Neural crest cell (in vitro differentiated cells): ENCODE results near the gene INTS2. TPM values are rescaled to one million over a fixed set of nuclear protein-coding genes. Genes with fewer than 3 reads are reported as not detected.

ENCODE experiments used
- DNase-seq: peaks from one replicate; pipeline ENCODE4 v3.0.0; 2021; ENCODE audit warnings: low read depth, mixed read lengths, low spot score
- H3K27ac Mint-ChIP-seq: one replicate; pipeline ENCODE4 v1.8.0; 2021; ENCODE audit warnings: mild to moderate bottlenecking, mixed read lengths; ENCODE audit not compliant: unreplicated experiment
- H3K27me3 Mint-ChIP-seq: 2 replicates; pipeline ENCODE4 v1.8.0; 2021; ENCODE audit warnings: low read depth, mild to moderate bottlenecking, mixed read lengths
- H3K36me3 Mint-ChIP-seq: 2 replicates; pipeline ENCODE4 v1.8.0; 2021; ENCODE audit warnings: low read depth, mild to moderate bottlenecking, mixed read lengths
- H3K4me1 Mint-ChIP-seq: 2 replicates; pipeline ENCODE4 v1.8.0; 2021; ENCODE audit warnings: mixed read lengths
- H3K4me3 Mint-ChIP-seq: one replicate; pipeline ENCODE4 v1.8.0; 2021; ENCODE audit warnings: mild to moderate bottlenecking, mixed read lengths
- H3K9me3 Mint-ChIP-seq: 2 replicates; pipeline ENCODE4 v1.8.0; 2021; ENCODE audit warnings: mixed read lengths
- total RNA-seq: library from RNA; stranded (reverse); gene quantifications from 2 replicates; pipeline ENCODE4 v1.2.1, GENCODE V29; 2021
- TF ChIP-seq, protein P1 (sequence below): fragments of 200-600 bp; sonication (generic); conservative IDR thresholded peaks from 2 replicates; pipeline ENCODE4 v1.5.0; 2021; ENCODE audit warnings: antibody characterized with exemption, mild to moderate bottlenecking

Gene INTS2
- total RNA-seq, 1 donor from 2014 or later: 25.4 TPM

DNA sequence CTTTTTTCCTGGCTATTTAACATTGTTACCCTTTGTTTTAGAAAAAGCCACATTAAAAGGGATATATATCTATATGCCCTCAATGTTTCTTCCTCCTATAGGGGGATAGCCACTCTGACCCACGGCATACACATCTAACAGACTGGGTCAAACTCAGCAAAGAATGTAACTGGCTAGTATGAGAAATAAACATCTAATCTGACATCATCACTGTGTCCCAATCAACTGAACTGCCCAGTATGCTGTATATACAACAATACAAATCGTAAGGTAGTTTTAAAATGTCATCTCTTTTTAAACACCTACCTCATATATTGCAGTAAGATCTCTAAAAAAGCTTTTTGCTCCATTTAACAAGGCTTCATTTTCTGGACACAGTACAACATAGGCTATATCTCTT, 39.9 kb upstream of the INTS2 start:
- TF ChIP-seq, protein P1, sequence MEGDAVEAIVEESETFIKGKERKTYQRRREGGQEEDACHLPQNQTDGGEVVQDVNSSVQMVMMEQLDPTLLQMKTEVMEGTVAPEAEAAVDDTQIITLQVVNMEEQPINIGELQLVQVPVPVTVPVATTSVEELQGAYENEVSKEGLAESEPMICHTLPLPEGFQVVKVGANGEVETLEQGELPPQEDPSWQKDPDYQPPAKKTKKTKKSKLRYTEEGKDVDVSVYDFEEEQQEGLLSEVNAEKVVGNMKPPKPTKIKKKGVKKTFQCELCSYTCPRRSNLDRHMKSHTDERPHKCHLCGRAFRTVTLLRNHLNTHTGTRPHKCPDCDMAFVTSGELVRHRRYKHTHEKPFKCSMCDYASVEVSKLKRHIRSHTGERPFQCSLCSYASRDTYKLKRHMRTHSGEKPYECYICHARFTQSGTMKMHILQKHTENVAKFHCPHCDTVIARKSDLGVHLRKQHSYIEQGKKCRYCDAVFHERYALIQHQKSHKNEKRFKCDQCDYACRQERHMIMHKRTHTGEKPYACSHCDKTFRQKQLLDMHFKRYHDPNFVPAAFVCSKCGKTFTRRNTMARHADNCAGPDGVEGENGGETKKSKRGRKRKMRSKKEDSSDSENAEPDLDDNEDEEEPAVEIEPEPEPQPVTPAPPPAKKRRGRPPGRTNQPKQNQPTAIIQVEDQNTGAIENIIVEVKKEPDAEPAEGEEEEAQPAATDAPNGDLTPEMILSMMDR: no peak
- Mint-ChIP-seq H3K36me3 (peaks cover 13% of the 10 kb centered on the region), H3K27me3 (no peaks in the 10 kb centered on the region), H3K4me1 (no peaks in the 10 kb centered on the region), H3K9me3 (no peaks in the 10 kb centered on the region), H3K27ac (no peak overlapping the region), H3K4me3 (no peak overlapping the region)
- DNase-seq: no peak

DNA sequence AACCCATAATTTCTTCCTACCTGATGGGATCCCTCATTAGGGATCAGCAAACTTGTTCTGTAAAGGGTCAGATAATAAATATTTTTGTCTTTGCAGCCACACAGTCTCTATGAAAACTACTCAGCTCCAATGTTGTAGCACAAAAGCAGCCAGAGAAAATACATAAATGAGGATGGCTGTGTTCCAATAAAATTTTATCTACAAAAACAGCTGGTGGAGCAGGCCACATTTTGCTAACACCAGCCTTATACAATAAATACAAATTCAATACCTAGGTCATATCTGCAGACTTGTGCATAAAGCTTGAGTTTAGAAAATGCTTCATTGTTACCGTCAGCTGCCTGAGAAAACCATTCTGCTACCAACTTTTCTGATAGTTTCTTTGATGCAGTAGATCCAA, 38.4 kb upstream of the INTS2 start:
- Mint-ChIP-seq H3K4me1 (no peaks in the 10 kb centered on the region), H3K4me3 (no peak overlapping the region), H3K27ac (no peak overlapping the region), H3K9me3 (no peaks in the 10 kb centered on the region), H3K27me3 (no peaks in the 10 kb centered on the region), H3K36me3 (peaks cover 13% of the 10 kb centered on the region)
- DNase-seq: no peak
- TF ChIP-seq, protein P1: no peak

DNA sequence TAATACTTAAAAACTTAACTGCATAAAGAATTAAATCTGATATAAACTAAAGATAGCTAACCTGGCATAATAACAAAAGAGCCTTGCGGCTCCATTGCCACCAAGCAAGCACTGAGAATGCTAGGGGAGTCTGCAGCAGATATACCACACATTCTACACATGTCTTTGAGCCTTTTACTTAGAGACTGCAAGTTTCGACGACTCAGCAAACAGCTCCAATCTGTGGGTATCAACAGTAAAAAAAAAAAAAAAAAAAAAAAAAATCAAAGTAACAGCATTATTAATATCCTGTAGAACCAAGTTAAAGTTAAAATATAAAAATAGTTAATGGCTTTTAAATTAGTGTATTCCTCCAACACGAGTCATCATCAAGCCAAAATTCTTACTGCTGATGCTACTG, 27.8 kb upstream of the INTS2 start:
- Mint-ChIP-seq H3K27me3 (no peaks in the 10 kb centered on the region), H3K4me3 (no peak overlapping the region), H3K9me3 (no peaks in the 10 kb centered on the region), H3K27ac (no peak overlapping the region), H3K4me1 (no peaks in the 10 kb centered on the region), H3K36me3 (peaks cover 19% of the 10 kb centered on the region)
- no peak for DNase-seq
- TF ChIP-seq, protein P1: no peak

DNA sequence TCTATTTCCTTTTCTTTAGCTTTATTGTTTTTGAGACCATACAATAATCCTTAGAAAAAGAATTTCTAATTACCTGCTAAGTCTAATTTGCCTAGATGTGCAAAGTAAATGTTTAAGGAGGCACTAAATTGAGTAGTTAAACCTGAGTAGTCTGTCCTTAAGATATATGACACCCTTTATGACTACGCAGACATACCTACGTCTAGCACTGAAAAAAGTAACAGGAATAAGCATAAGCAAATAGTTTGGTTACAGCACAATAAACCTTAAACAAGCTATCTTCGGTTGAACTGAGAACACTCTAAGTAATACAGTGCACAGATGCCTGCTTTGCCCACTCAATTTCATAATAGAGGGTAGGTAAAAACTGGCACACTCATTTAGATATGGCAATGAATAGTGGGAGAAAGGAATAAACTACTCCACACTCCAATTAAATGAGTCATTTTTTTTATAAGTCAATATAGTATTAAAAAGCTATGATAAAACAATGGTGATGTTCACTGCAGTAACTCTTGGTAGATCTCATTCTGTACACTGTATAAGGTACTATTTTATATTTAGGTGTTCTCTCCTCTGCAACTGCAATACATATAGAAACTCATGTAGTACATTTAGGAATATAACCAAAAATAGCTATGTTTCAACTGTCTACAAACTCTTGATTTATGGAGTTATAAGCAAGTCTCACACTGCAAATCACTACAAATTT, 19.7 kb upstream of the INTS2 start:
- peaks cover 4% of the 10 kb centered on the region for H3K36me3 Mint-ChIP-seq

DNA sequence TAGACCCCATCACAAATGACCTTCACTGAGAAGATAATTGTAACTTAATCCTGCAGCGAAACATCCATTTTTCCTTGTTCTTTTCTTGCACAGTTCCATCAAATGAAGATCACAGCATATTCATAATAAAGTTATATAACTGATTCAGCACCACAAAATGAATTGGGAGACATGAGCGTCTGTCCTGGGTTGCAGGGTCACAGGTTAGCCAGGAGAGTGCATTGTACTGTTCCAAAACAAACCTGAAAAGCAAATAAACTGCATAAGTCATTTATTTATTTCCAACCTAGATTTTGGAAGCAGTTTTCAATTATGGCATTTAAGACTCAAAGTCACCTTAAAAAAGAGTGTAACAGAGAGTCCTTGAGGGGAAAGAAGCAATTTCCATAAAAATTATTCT, 18.6 kb upstream of the INTS2 start:
- Mint-ChIP-seq H3K36me3 (peaks cover 4% of the 10 kb centered on the region), H3K27me3 (no peaks in the 10 kb centered on the region), H3K27ac (no peak overlapping the region), H3K4me1 (no peaks in the 10 kb centered on the region), H3K9me3 (no peaks in the 10 kb centered on the region), H3K4me3 (no peak overlapping the region)
- TF ChIP-seq, protein P1: no peak
- no peak for DNase-seq

More for the DNA sequence above, 19.7 kb upstream of the INTS2 start:
- Mint-ChIP-seq H3K27ac (no peak overlapping the region), H3K9me3 (no peaks in the 10 kb centered on the region), H3K4me1 (no peaks in the 10 kb centered on the region), H3K4me3 (no peak overlapping the region), H3K27me3 (no peaks in the 10 kb centered on the region)
- no peak for DNase-seq
- TF ChIP-seq, protein P1: no peak
